ENCODE data around the gene ZNF74.
A peak's percentile ranks its signal among the peaks of the same experiment; 100 is the strongest.

ZNF74 gene

GRCh38 chr22:20434773-20435172 lies 40.8 kb downstream of the ZNF74 start:
- H3K4me3 ChIP-seq (ENCODE audit: low read depth, low read length): no peak overlapping the region
- no peak overlapping the region for H3K9ac ChIP-seq (ENCODE audit: low read length)
- H3K27me3 ChIP-seq (ENCODE audit: control insufficient read depth, insufficient read depth, low read length): peaks cover 96% of the 10 kb centered on the region
- peaks cover 44% of the 10 kb centered on the region for H3K4me1 ChIP-seq (ENCODE audit: control insufficient read depth, insufficient read depth, low read length)
- no peaks in the 10 kb centered on the region for H3K36me3 ChIP-seq (ENCODE audit: control insufficient read depth, insufficient read depth, low read length)
- no peaks in the 10 kb centered on the region for H3K9me3 ChIP-seq (ENCODE audit: control insufficient read depth, insufficient read depth, low read depth, low read length)
- H3K27ac ChIP-seq (ENCODE audit: low read depth, low read length): no peak overlapping the region

- Histone ChIP-seq H3K4me3 (ENCODE audit: low read depth, low read length) (peak overlapping the region; percentile 78), H3K9me3 (ENCODE audit: control insufficient read depth, insufficient read depth, low read depth, low read length) (no peaks in the 10 kb centered on the region), H3K9ac (ENCODE audit: low read length) (no peak overlapping the region), H3K36me3 (ENCODE audit: control insufficient read depth, insufficient read depth, low read length) (no peaks in the 10 kb centered on the region), H3K27ac (ENCODE audit: low read depth, low read length) (no peak overlapping the region), H3K4me1 (ENCODE audit: control insufficient read depth, insufficient read depth, low read length) (peaks cover 36% of the 10 kb centered on the region), H3K27me3 (ENCODE audit: control insufficient read depth, insufficient read depth, low read length) (peaks cover 92% of the 10 kb centered on the region)
These were observed 41.7 kb downstream of the ZNF74 start for GRCh38 chr22:20435436-20436306.

- no peaks in the 10 kb centered on the region for H3K36me3 ChIP-seq (ENCODE audit: control insufficient read depth, insufficient read depth, low read length)
- no peaks in the 10 kb centered on the region for H3K9me3 ChIP-seq (ENCODE audit: control insufficient read depth, insufficient read depth, low read depth, low read length)
- H3K27ac ChIP-seq (ENCODE audit: low read depth, low read length): no peak overlapping the region
- H3K27me3 ChIP-seq (ENCODE audit: control insufficient read depth, insufficient read depth, low read length): peaks cover 86% of the 10 kb centered on the region
- peaks cover 29% of the 10 kb centered on the region for H3K4me1 ChIP-seq (ENCODE audit: control insufficient read depth, insufficient read depth, low read length)
- H3K9ac ChIP-seq (ENCODE audit: low read length): no peak overlapping the region
- H3K4me3 ChIP-seq (ENCODE audit: low read depth, low read length): peak overlapping the region; percentile 78
These were observed 42.4 kb downstream of the ZNF74 start for GRCh38 chr22:20436307-20436767.

GRCh38 chr22:20436768-20437612 lies 43.0 kb downstream of the ZNF74 start:
- H3K4me3 ChIP-seq (ENCODE audit: low read depth, low read length): peak overlapping the region; percentile 78

GRCh38 chr22:20437613-20438426 lies 43.9 kb downstream of the ZNF74 start, which contains the start of gene SCARF2:
Gene SCARF2, minus strand, starts transcription at chr22:20437825. Its CDS starts 71 bp downstream, at chr22:20437754.
- H3K9ac ChIP-seq (ENCODE audit: low read length): peak within 1 kb of the TSS; percentile 67
- peaks cover 71% of the 10 kb centered on the region for H3K27me3 ChIP-seq (ENCODE audit: control insufficient read depth, insufficient read depth, low read length)
- H3K36me3 ChIP-seq (ENCODE audit: control insufficient read depth, insufficient read depth, low read length): peaks cover 5% of the 10 kb centered on the region; the same call in 1 of the 2 replicates
- H3K4me3 ChIP-seq (ENCODE audit: low read depth, low read length): peak within 1 kb of the TSS; percentile 78
- no peaks in the 10 kb centered on the region for H3K9me3 ChIP-seq (ENCODE audit: control insufficient read depth, insufficient read depth, low read depth, low read length)
- peaks cover 25% of the 10 kb centered on the region for H3K4me1 ChIP-seq (ENCODE audit: control insufficient read depth, insufficient read depth, low read length)
- no peak within 1 kb of the TSS for H3K27ac ChIP-seq (ENCODE audit: low read depth, low read length)

More at GRCh38 chr22:20436768-20437612, 43.0 kb downstream of the ZNF74 start:
- Histone ChIP-seq H3K27ac (ENCODE audit: low read depth, low read length) (no peak overlapping the region), H3K27me3 (ENCODE audit: control insufficient read depth, insufficient read depth, low read length) (peaks cover 79% of the 10 kb centered on the region), H3K9me3 (ENCODE audit: control insufficient read depth, insufficient read depth, low read depth, low read length) (no peaks in the 10 kb centered on the region), H3K9ac (ENCODE audit: low read length) (peak overlapping the region; percentile 67), H3K4me1 (ENCODE audit: control insufficient read depth, insufficient read depth, low read length) (peaks cover 27% of the 10 kb centered on the region), H3K36me3 (ENCODE audit: control insufficient read depth, insufficient read depth, low read length) (no peaks in the 10 kb centered on the region)

GRCh38 chr22:20438427-20438677 lies 44.4 kb downstream of the ZNF74 start:
- no peaks in the 10 kb centered on the region for H3K9me3 ChIP-seq (ENCODE audit: control insufficient read depth, insufficient read depth, low read depth, low read length)
- peak overlapping the region; percentile 62 for H3K9ac ChIP-seq (ENCODE audit: low read length)
- peaks cover 66% of the 10 kb centered on the region for H3K27me3 ChIP-seq (ENCODE audit: control insufficient read depth, insufficient read depth, low read length)
- H3K4me1 ChIP-seq (ENCODE audit: control insufficient read depth, insufficient read depth, low read length): peaks cover 25% of the 10 kb centered on the region
- H3K4me3 ChIP-seq (ENCODE audit: low read depth, low read length): peak overlapping the region; percentile 68
- peaks cover 5% of the 10 kb centered on the region; the same call in 1 of the 2 replicates for H3K36me3 ChIP-seq (ENCODE audit: control insufficient read depth, insufficient read depth, low read length)
- H3K27ac ChIP-seq (ENCODE audit: low read depth, low read length): no peak overlapping the region

GRCh38 chr22:20438678-20439492 lies 44.9 kb downstream of the ZNF74 start:
- Histone ChIP-seq H3K9ac (ENCODE audit: low read length) (no peak overlapping the region), H3K4me3 (ENCODE audit: low read depth, low read length) (peak overlapping the region; percentile 68), H3K4me1 (ENCODE audit: control insufficient read depth, insufficient read depth, low read length) (peaks cover 25% of the 10 kb centered on the region), H3K36me3 (ENCODE audit: control insufficient read depth, insufficient read depth, low read length) (peaks cover 5% of the 10 kb centered on the region; the same call in 1 of the 2 replicates), H3K27me3 (ENCODE audit: control insufficient read depth, insufficient read depth, low read length) (peaks cover 60% of the 10 kb centered on the region), H3K27ac (ENCODE audit: low read depth, low read length) (no peak overlapping the region), H3K9me3 (ENCODE audit: control insufficient read depth, insufficient read depth, low read depth, low read length) (no peaks in the 10 kb centered on the region)

GRCh38 chr22:20439556-20439927 lies 45.6 kb downstream of the ZNF74 start:
- Histone ChIP-seq H3K27me3 (ENCODE audit: control insufficient read depth, insufficient read depth, low read length) (peaks cover 54% of the 10 kb centered on the region), H3K9ac (ENCODE audit: low read length) (no peak overlapping the region), H3K9me3 (ENCODE audit: control insufficient read depth, insufficient read depth, low read depth, low read length) (no peaks in the 10 kb centered on the region), H3K4me3 (ENCODE audit: low read depth, low read length) (no peak overlapping the region), H3K36me3 (ENCODE audit: control insufficient read depth, insufficient read depth, low read length) (peaks cover 5% of the 10 kb centered on the region; the same call in 1 of the 2 replicates), H3K4me1 (ENCODE audit: control insufficient read depth, insufficient read depth, low read length) (peaks cover 25% of the 10 kb centered on the region), H3K27ac (ENCODE audit: low read depth, low read length) (no peak overlapping the region)

- Histone ChIP-seq H3K4me1 (ENCODE audit: control insufficient read depth, insufficient read depth, low read length) (peaks cover 25% of the 10 kb centered on the region), H3K36me3 (ENCODE audit: control insufficient read depth, insufficient read depth, low read length) (peaks cover 5% of the 10 kb centered on the region; the same call in 1 of the 2 replicates), H3K4me3 (ENCODE audit: low read depth, low read length) (no peak overlapping the region), H3K27ac (ENCODE audit: low read depth, low read length) (no peak overlapping the region), H3K9me3 (ENCODE audit: control insufficient read depth, insufficient read depth, low read depth, low read length) (no peaks in the 10 kb centered on the region), H3K27me3 (ENCODE audit: control insufficient read depth, insufficient read depth, low read length) (peaks cover 49% of the 10 kb centered on the region), H3K9ac (ENCODE audit: low read length) (no peak overlapping the region)
These were observed 46.1 kb downstream of the ZNF74 start for GRCh38 chr22:20439928-20440575.
